ENCODE data around the gene SPTLC3.

GRCh38 chr20:13062789-13063188 is 54.0 kb downstream of the SPTLC3 start:
- TF ChIP-seq CTCF (IDR thresholded peaks at IDR 0.05; ENCODE audit: poor library complexity, severe bottlenecking) = no peak
- TF ChIP-seq RAD21 (conservative IDR thresholded peaks at IDR 0.05) = no peak
- TF ChIP-seq EZH2 (IDR thresholded peaks at IDR 0.05; ENCODE audit: borderline replicate concordance, insufficient read depth, low read length, poor library complexity, severe bottlenecking) = no peak

Data from neural cell (in vitro differentiated cells).